ENCODE data around the gene SLC34A1.
"Not testable (repeated sequence)": the region's sequence is repeated elsewhere in the genome, so short reads cannot be mapped to it uniquely, and the experiment has no call there.

The SLC34A1 gene

GRCh38 chr5:177412603-177413233, 28.5 kb downstream of the SLC34A1 start:
- Histone ChIP-seq H3K27ac (ENCODE audit: low read length) (peak overlapping the region; percentile 98), H3K79me2 (ENCODE audit: low read length) (no peaks in the 10 kb centered on the region), H3K4me3 (ENCODE audit: low read length) (peak overlapping the region; percentile 58), H3K9me2 (replicated peaks; ENCODE audit: insufficient read depth, low read length) (no peaks in the 10 kb centered on the region), H3K9me3 (replicated peaks; ENCODE audit: insufficient read depth, low read length) (no peaks in the 10 kb centered on the region), H3F3A (ENCODE audit: insufficient read depth, low read length) (peaks cover 23% of the 10 kb centered on the region), H3K4me2 (ENCODE audit: low read depth, low read length) (peak overlapping the region; percentile 93), H3K36me3 (replicated peaks; ENCODE audit: insufficient read depth, low read length) (no peaks in the 10 kb centered on the region), H4K20me1 (ENCODE audit: insufficient read depth, low read length) (no peaks in the 10 kb centered on the region), H3K27me3 (replicated peaks; ENCODE audit: insufficient read depth, low read length) (no peaks in the 10 kb centered on the region), H3K4me1 (ENCODE audit: low read length) (peaks cover 23% of the 10 kb centered on the region), H3K9ac (ENCODE audit: low read length) (peak overlapping the region; percentile 77), H2AFZ (ENCODE audit: low read length) (0 out of 2 replicates have a peak overlapping the region, but pooled peaks have one; percentile 2)
- peak; percentile 95 for DNase-seq
- TF ChIP-seq EZH2 (optimal IDR thresholded peaks at IDR 0.05; ENCODE audit: low read depth, low read length) = no peak
- no peak for TF ChIP-seq CTCF (IDR thresholded peaks at IDR 0.05; ENCODE audit: low read length)
- no peak for TF ChIP-seq EZH2phosphoT487 (IDR thresholded peaks at IDR 0.05; ENCODE audit: low read length)

GRCh38 chr5:177414481-177414880, 30.2 kb downstream of the SLC34A1 start:
- Histone ChIP-seq H3K4me3 (ENCODE audit: low read length) (no peak overlapping the region), H3K27ac (ENCODE audit: low read length) (no peak overlapping the region), H3K27me3 (replicated peaks; ENCODE audit: insufficient read depth, low read length) (no peaks in the 10 kb centered on the region), H3K9me3 (replicated peaks; ENCODE audit: insufficient read depth, low read length) (no peaks in the 10 kb centered on the region), H3F3A (ENCODE audit: insufficient read depth, low read length) (peaks cover 23% of the 10 kb centered on the region), H3K4me1 (ENCODE audit: low read length) (peaks cover 23% of the 10 kb centered on the region), H3K4me2 (ENCODE audit: low read depth, low read length) (no peak overlapping the region), H3K9me2 (replicated peaks; ENCODE audit: insufficient read depth, low read length) (no peaks in the 10 kb centered on the region), H4K20me1 (ENCODE audit: insufficient read depth, low read length) (no peaks in the 10 kb centered on the region), H2AFZ (ENCODE audit: low read length) (no peak overlapping the region), H3K9ac (ENCODE audit: low read length) (no peak overlapping the region), H3K79me2 (ENCODE audit: low read length) (no peaks in the 10 kb centered on the region), H3K36me3 (replicated peaks; ENCODE audit: insufficient read depth, low read length) (no peaks in the 10 kb centered on the region)
- DNase-seq = no peak
- TF ChIP-seq EZH2phosphoT487 (IDR thresholded peaks at IDR 0.05; ENCODE audit: low read length) (no peak), CTCF (IDR thresholded peaks at IDR 0.05; ENCODE audit: low read length) (no peak)

- not testable (repeated sequence) for H3K79me2 ChIP-seq (ENCODE audit: low read length); H3K4me2 ChIP-seq (ENCODE audit: low read depth, low read length); H3K9ac ChIP-seq (ENCODE audit: low read length); H3K4me3 ChIP-seq (ENCODE audit: low read length); H3K27me3 ChIP-seq (replicated peaks; ENCODE audit: insufficient read depth, low read length); H2AFZ ChIP-seq (ENCODE audit: low read length); DNase-seq; H4K20me1 ChIP-seq (ENCODE audit: insufficient read depth, low read length); H3K36me3 ChIP-seq (replicated peaks; ENCODE audit: insufficient read depth, low read length); H3K9me3 ChIP-seq (replicated peaks; ENCODE audit: insufficient read depth, low read length); H3K9me2 ChIP-seq (replicated peaks; ENCODE audit: insufficient read depth, low read length); H3K27ac ChIP-seq (ENCODE audit: low read length)
- peaks cover 17% of the 10 kb centered on the region for H3F3A ChIP-seq (ENCODE audit: insufficient read depth, low read length)
- peaks cover 17% of the 10 kb centered on the region for H3K4me1 ChIP-seq (ENCODE audit: low read length)
Measured at GRCh38 chr5:177417081-177417480, 32.8 kb downstream of the SLC34A1 start.

GRCh38 chr5:177419046-177419445, 34.8 kb downstream of the SLC34A1 start:
- no peak overlapping the region for H3K4me2 ChIP-seq (ENCODE audit: low read depth, low read length)
- H3K9me2 ChIP-seq (replicated peaks; ENCODE audit: insufficient read depth, low read length) = no peaks in the 10 kb centered on the region
- H3K4me3 ChIP-seq (ENCODE audit: low read length) = no peak overlapping the region
- no peak overlapping the region for H3K9ac ChIP-seq (ENCODE audit: low read length)
- no peaks in the 10 kb centered on the region for H3F3A ChIP-seq (ENCODE audit: insufficient read depth, low read length)
- no peak overlapping the region for H2AFZ ChIP-seq (ENCODE audit: low read length)
- no peaks in the 10 kb centered on the region for H3K79me2 ChIP-seq (ENCODE audit: low read length)
- H4K20me1 ChIP-seq (ENCODE audit: insufficient read depth, low read length) = no peaks in the 10 kb centered on the region
- H3K9me3 ChIP-seq (replicated peaks; ENCODE audit: insufficient read depth, low read length) = no peaks in the 10 kb centered on the region
- H3K36me3 ChIP-seq (replicated peaks; ENCODE audit: insufficient read depth, low read length) = no peaks in the 10 kb centered on the region
- TF ChIP-seq CTCF (IDR thresholded peaks at IDR 0.05; ENCODE audit: low read length) (no peak), EZH2 (optimal IDR thresholded peaks at IDR 0.05; ENCODE audit: low read depth, low read length) (no peak)
- H3K4me1 ChIP-seq (ENCODE audit: low read length) = peaks cover under 1% of the 10 kb centered on the region; the same call in 1 of the 2 replicates
- no peak for DNase-seq
- no peaks in the 10 kb centered on the region for H3K27me3 ChIP-seq (replicated peaks; ENCODE audit: insufficient read depth, low read length)
- no peak overlapping the region for H3K27ac ChIP-seq (ENCODE audit: low read length)

DNA sequence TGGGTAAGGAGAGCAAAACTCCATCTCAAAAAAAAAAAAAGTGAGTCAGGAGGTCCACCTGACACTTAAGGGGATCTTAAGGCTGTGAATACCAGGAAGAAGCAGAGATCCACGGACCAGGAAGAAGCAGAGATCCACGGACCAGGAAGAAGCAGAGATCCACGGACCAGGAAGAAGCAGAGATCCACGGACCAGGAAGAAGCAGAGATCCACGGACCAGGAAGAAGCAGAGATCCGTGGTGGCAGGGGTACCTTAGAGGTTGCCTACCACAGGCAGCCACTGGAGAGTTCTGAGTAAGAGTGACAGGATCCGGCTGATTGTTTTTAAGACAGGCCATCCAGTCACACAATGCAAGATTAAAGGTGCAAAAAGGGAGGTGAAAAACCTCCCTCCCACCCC, 36.2 kb downstream of the SLC34A1 start:
- H3K27ac ChIP-seq (ENCODE audit: low read length); H3K4me2 ChIP-seq (ENCODE audit: low read depth, low read length); H3K4me1 ChIP-seq (ENCODE audit: low read length); H3K9me3 ChIP-seq (replicated peaks; ENCODE audit: insufficient read depth, low read length); H2AFZ ChIP-seq (ENCODE audit: low read length); H3K27me3 ChIP-seq (replicated peaks; ENCODE audit: insufficient read depth, low read length); H3F3A ChIP-seq (ENCODE audit: insufficient read depth, low read length); H4K20me1 ChIP-seq (ENCODE audit: insufficient read depth, low read length); H3K4me3 ChIP-seq (ENCODE audit: low read length); DNase-seq; H3K9me2 ChIP-seq (replicated peaks; ENCODE audit: insufficient read depth, low read length); H3K36me3 ChIP-seq (replicated peaks; ENCODE audit: insufficient read depth, low read length); H3K9ac ChIP-seq (ENCODE audit: low read length); H3K79me2 ChIP-seq (ENCODE audit: low read length): not testable (repeated sequence)

Measured in MM.1S (cell line).